Measurements from ENCODE around the gene MAD1L1.
"Not testable (repeated sequence)": the region's sequence is repeated elsewhere in the genome, so short reads cannot be mapped to it uniquely, and the experiment has no call there.

MAD1L1 gene

GRCh38 chr7:1939434-1940401, 293.0 kb downstream of the MAD1L1 start:
- no peak for DNase-seq (ENCODE audit: low spot score)

- DNase-seq (ENCODE audit: low spot score), result no peak
Measured at GRCh38 chr7:1938788-1939433, 293.8 kb downstream of the MAD1L1 start.

- DNase-seq (ENCODE audit: low spot score), result no peak
Measured at GRCh38 chr7:1937252-1937605, 295.5 kb downstream of the MAD1L1 start.

- no peak for DNase-seq (ENCODE audit: low spot score)
Measured at GRCh38 chr7:1936531-1937251, 296.1 kb downstream of the MAD1L1 start.

- no peak for DNase-seq (ENCODE audit: low spot score)
Measured at GRCh38 chr7:1936006-1936310, 296.8 kb downstream of the MAD1L1 start.

GRCh38 chr7:1935176-1936005, 297.4 kb downstream of the MAD1L1 start:
- no peak for DNase-seq (ENCODE audit: low spot score)

GRCh38 chr7:1934756-1935155, 298.0 kb downstream of the MAD1L1 start:
- no peak for DNase-seq (ENCODE audit: low spot score)

- no peak for DNase-seq (ENCODE audit: low spot score)
Measured at GRCh38 chr7:1934017-1934416, 298.7 kb downstream of the MAD1L1 start.

GRCh38 chr7:1933066-1933750, 299.5 kb downstream of the MAD1L1 start:
- DNase-seq (ENCODE audit: low spot score), result no peak

- no peak for DNase-seq (ENCODE audit: low spot score)
Measured at GRCh38 chr7:1931951-1932270, 300.8 kb downstream of the MAD1L1 start.

- DNase-seq (ENCODE audit: low spot score), result no peak
Measured at GRCh38 chr7:1931256-1931950, 301.3 kb downstream of the MAD1L1 start.

GRCh38 chr7:1930381-1931065, 302.2 kb downstream of the MAD1L1 start:
- no peak for DNase-seq (ENCODE audit: low spot score)

GRCh38 chr7:1929349-1929925, 303.3 kb downstream of the MAD1L1 start:
- not testable (repeated sequence) for DNase-seq (ENCODE audit: low spot score)

- no peak for DNase-seq (ENCODE audit: low spot score)
Measured at GRCh38 chr7:1928645-1929348, 303.9 kb downstream of the MAD1L1 start.

- DNase-seq (ENCODE audit: low spot score), result no peak
Measured at GRCh38 chr7:1927937-1928644, 304.7 kb downstream of the MAD1L1 start.

- DNase-seq (ENCODE audit: low spot score), result no peak
Measured at GRCh38 chr7:1926908-1927306, 305.8 kb downstream of the MAD1L1 start.

- no peak for DNase-seq (ENCODE audit: low spot score)
Measured at GRCh38 chr7:1925973-1926907, 306.5 kb downstream of the MAD1L1 start.

- DNase-seq (ENCODE audit: low spot score), result no peak
Measured at GRCh38 chr7:1925349-1925748, 307.4 kb downstream of the MAD1L1 start.
